K562 (cell line): Measurements from ENCODE around the gene DUS3L. TPM values are rescaled to one million over a fixed set of nuclear protein-coding genes. Genes with fewer than 3 reads are reported as not detected.

Source experiments
- ATAC-seq: fragments of 200-7000 bp; cut with Tn5 transposase; 3 replicates; pipeline ENCODE4 v1.9.1; 2020; ENCODE audit warnings: moderate library complexity
- BruUV-seq: library from RNA; stranded (reverse); fragments of 400-500 nt; replicated peaks from 2 replicates; lab custom pipeline; 2021; lab: Mats Ljungman, UMichigan
- CTCF ChIA-PET: fragments of 300-600 bp; formaldehyde crosslinking; extraction: SDS; loops from one replicate; lab custom pipeline; 2021; ENCODE audit warnings: low intra/inter-chr PET ratio; lab: Yijun Ruan, JAX
- POLR2A ChIA-PET: fragments of 300-600, 350-650 bp; sonication (Branson Sonifier 250); formaldehyde crosslinking; extraction: SDS; loops from one replicate; lab custom pipeline; 2021; ENCODE audit warnings: antibody characterized with exemption, inconsistent platforms; lab: Yijun Ruan, JAX
- DNase-seq, 4 experiments: peaks; one replicate each; pipeline versions ENCODE4 v3.0.0 to v3.0.0-alpha.2; 2011 to 2018; ENCODE audit warnings: low spot score in 3 of 4, mixed read lengths in 3 of 4; ENCODE audit errors: extremely low read depth in 1 of 4
- FAIRE-seq: peaks from 2 replicates; lab custom pipeline; 2011; peaks lifted over from hg19 to GRCh38; lab: Jason Lieb, UNC
- H2AFZ ChIP-seq: 2 replicates; pipeline ENCODE4 v1.6.0; 2011; ENCODE audit warnings: low read depth, low read length, control low read depth, inconsistent platforms
- H3K27ac ChIP-seq: fragments of 200-600 bp; 3 replicates; pipeline ENCODE4 v1.8.0; 2011; ENCODE audit warnings: low read depth, mild to moderate bottlenecking, control low read depth, inconsistent platforms, low read length, moderate library complexity, mixed read lengths; ENCODE audit errors: extremely low read depth
- H3K27me3 ChIP-seq, 2 experiments: fragments of 300-600 bp in 1 of 2; 2 replicates in 1 of 2; 3 replicates in 1 of 2; pipeline versions ENCODE4 v1.6.0 to v1.8.0; 2011; ENCODE audit warnings: inconsistent platforms in 2 of 2, low read length in 2 of 2, mild to moderate bottlenecking in 1 of 2, mixed read lengths in 1 of 2, moderate library complexity in 1 of 2; ENCODE audit not compliant: control insufficient read depth in 2 of 2, insufficient read depth in 2 of 2
- H3K36me3 ChIP-seq: fragments of 300-600 bp; 3 replicates; pipeline ENCODE4 v1.8.0; 2011; ENCODE audit warnings: mild to moderate bottlenecking, low read length, inconsistent platforms; ENCODE audit not compliant: control insufficient read depth, insufficient read depth
- H3K4me1 ChIP-seq, 2 experiments: fragments of 200-600 bp in 1 of 2; replicated peaks in 1 of 2; 2 replicates in 1 of 2; 3 replicates in 1 of 2; pipeline versions ENCODE4 v1.5.1 to v1.8.0; 2011; ENCODE audit warnings: inconsistent platforms in 2 of 2, low read length in 2 of 2, mild to moderate bottlenecking in 1 of 2, mixed read lengths in 1 of 2, moderate library complexity in 1 of 2; ENCODE audit not compliant: control insufficient read depth in 2 of 2, insufficient read depth in 2 of 2
- H3K4me2 ChIP-seq: 2 replicates; pipeline ENCODE4 v1.6.1; 2011; ENCODE audit warnings: low read length, control low read depth, inconsistent platforms, mixed read lengths; ENCODE audit not compliant: insufficient read depth
- H3K4me3 ChIP-seq: fragments of 200-600 bp; sonication (generic), shearing (Covaris generic); 2 replicates; pipeline ENCODE4 v1.5.1; 2016; ENCODE audit warnings: control low read depth, inconsistent platforms
- H3K79me2 ChIP-seq: fragments of 200-600 bp; 3 replicates; pipeline ENCODE4 v1.8.0; 2011; ENCODE audit warnings: low read length, inconsistent platforms; ENCODE audit not compliant: control insufficient read depth, insufficient read depth
- H3K9ac ChIP-seq, 2 experiments: 2 replicates each; pipeline versions ENCODE4 v1.6.0 to v1.6.1; 2011; ENCODE audit warnings: low read depth in 2 of 2, low read length in 2 of 2, control low read depth in 1 of 2, inconsistent platforms in 1 of 2, mild to moderate bottlenecking in 1 of 2, mixed read lengths in 1 of 2; ENCODE audit not compliant: insufficient read depth in 1 of 2
- H3K9me1 ChIP-seq: one replicate; pipeline ENCODE4 v1.6.0; 2011; ENCODE audit warnings: inconsistent platforms, mild to moderate bottlenecking, low read length, moderate library complexity; ENCODE audit not compliant: control insufficient read depth, insufficient read depth
- H3K9me3 ChIP-seq: replicated peaks from 2 replicates; pipeline ENCODE4 v1.5.1; 2011; ENCODE audit warnings: low read depth, low read length, inconsistent platforms; ENCODE audit not compliant: control insufficient read depth, insufficient read depth
- H4K20me1 ChIP-seq: replicated peaks from 2 replicates; pipeline ENCODE4 v1.6.1; 2011; ENCODE audit warnings: low read length, inconsistent platforms, mixed read lengths; ENCODE audit not compliant: control insufficient read depth, insufficient read depth
- DACH1 ChIP-seq: fragments of 450-650 bp; IDR thresholded peaks from 2 replicates; pipeline ENCODE4 v1.6.1; 2018; ENCODE audit not compliant: partially characterized antibody
- DNMT1 ChIP-seq: fragments of 450-650 bp; IDR thresholded peaks from 2 replicates; pipeline ENCODE4 v1.6.1; 2016; ENCODE audit warnings: antibody characterized with exemption, mild to moderate bottlenecking
- HDAC3 ChIP-seq: fragments of 450-650 bp; IDR thresholded peaks from 2 replicates; pipeline ENCODE4 v1.6.1; 2018; ENCODE audit warnings: borderline replicate concordance, mild to moderate bottlenecking, moderate library complexity; ENCODE audit not compliant: partially characterized antibody
- LEF1 ChIP-seq: fragments of 450-650 bp; IDR thresholded peaks from 2 replicates; pipeline ENCODE4 v1.6.1; 2016; ENCODE audit warnings: mild to moderate bottlenecking
- MTA3 ChIP-seq: fragments of 450-650 bp; formaldehyde crosslinking; IDR thresholded peaks from 2 replicates; pipeline ENCODE4 v1.6.1; 2017; ENCODE audit warnings: mild to moderate bottlenecking, borderline replicate concordance
- NFRKB ChIP-seq: fragments of 450-650 bp; IDR thresholded peaks from 2 replicates; pipeline ENCODE4 v1.6.1; 2016; ENCODE audit warnings: low read depth
- OTX1 ChIP-seq: fragments of 450-650 bp; formaldehyde crosslinking; IDR thresholded peaks from 2 replicates; pipeline ENCODE4 v1.4.0; 2022; ENCODE audit warnings: mild to moderate bottlenecking
- RHOXF2B ChIP-seq: fragments of 250-450 bp; sonication (Bioruptor Pico); conservative IDR thresholded peaks from 2 replicates; pipeline ENCODE4 v1.5.1; 2021
- SRSF3 ChIP-seq: fragments of 200-400 bp; formaldehyde crosslinking; IDR thresholded peaks from 2 replicates; pipeline ENCODE4 v1.6.1; 2016; ENCODE audit warnings: mild to moderate bottlenecking, low read length, moderate library complexity; ENCODE audit not compliant: insufficient read depth
- STAT5B ChIP-seq: fragments of 250-450 bp; sonication (Bioruptor Pico); IDR thresholded peaks from 2 replicates; pipeline ENCODE4 v1.8.0; 2021; ENCODE audit warnings: mild to moderate bottlenecking, inconsistent platforms
- TEAD1 ChIP-seq, 2 experiments: fragments of 450-650 bp in 1 of 2; sonication (generic) in 1 of 2; formaldehyde crosslinking; IDR thresholded peaks; 2 replicates each; pipeline versions ENCODE4 v1.4.0 to v1.8.0; 2020 to 2022; ENCODE audit warnings: mild to moderate bottlenecking in 2 of 2, missing genetic modification reagents in 1 of 2
- TRIM28 ChIP-seq: fragments of 450-650 bp; IDR thresholded peaks from 2 replicates; pipeline ENCODE4 v1.6.1; 2017
- ZC3H4 ChIP-seq: sonication (generic); formaldehyde crosslinking; IDR thresholded peaks from 2 replicates; pipeline ENCODE4 v1.9.0; 2021; ENCODE audit warnings: missing genetic modification reagents, borderline replicate concordance
- ZNF175 ChIP-seq: fragments of 200-800 bp; sonication (Bioruptor generic); IDR thresholded peaks from 2 replicates; pipeline ENCODE4 v1.6.1; 2016; ENCODE audit warnings: low read depth, mild to moderate bottlenecking, missing genetic modification characterization, missing compliant biosample characterization
- ZNF551 ChIP-seq: fragments of 250-450 bp; sonication (Bioruptor Pico); IDR thresholded peaks from 2 replicates; pipeline ENCODE4 v1.5.0; 2021; ENCODE audit warnings: mild to moderate bottlenecking, moderate library complexity
- WGBS: fragments of 100-300 bp; shearing (Covaris generic); methylation state at CpG from one replicate; pipeline ENCODE4 v1.1.6; 2016; ENCODE audit warnings: low coverage, mixed read lengths; ENCODE audit not compliant: insufficient coverage; ENCODE audit errors: missing lambda C conversion rate; 5-methylcytosine and 5-hydroxymethylcytosine counted together
- in situ Hi-C: fragments of 300-500 bp; cut with MboI; formaldehyde crosslinking; loops from 4 replicates; pipeline ENCODE4 v1.15.0; 2018; ENCODE audit warnings: inconsistent platforms, mixed read lengths
- intact Hi-C: fragments of 100-400 bp; cut with micrococcal nuclease; formaldehyde crosslinking; loops from 2 replicates; pipeline ENCODE4 v1.14.2; 2022
- polyA plus RNA-seq, 8 experiments: library from polyadenylated mRNA; depleted of rRNA in 4 of 8; stranded (reverse) in 5 of 8; unstranded in 3 of 8; fragments of >200 nt; fragmentation: Nextera tagmentation in 2 of 8; fragmentation: Illumina TruSeq in 1 of 8; extraction: Ambion mirVana in 2 of 8; extraction: Trizol in 1 of 8; gene quantifications; 2 replicates each; pipeline versions ENCODE4 v1.2.1 to v1.2.3, GENCODE V29; 2011 to 2014; ENCODE audit warnings: inconsistent platforms in 1 of 8, missing spikeins in 1 of 8
- total RNA-seq, 7 experiments: library from RNA; depleted of rRNA in 6 of 7; stranded (reverse); fragments of >200 nt in 6 of 7; fragmentation: Illumina TruSeq in 2 of 7; extraction: Trizol in 2 of 7; gene quantifications; 2 replicates each; pipeline versions ENCODE4 v1.2.1 to v1.2.3, GENCODE V29; 2011 to 2021; ENCODE audit warnings: low replicate concordance in 1 of 7
- TF ChIP-seq, protein P1 (sequence below): fragments of 450-650 bp; formaldehyde crosslinking; IDR thresholded peaks from 2 replicates; pipeline ENCODE4 v1.4.0; 2022; ENCODE audit warnings: missing genetic modification characterization
- TF ChIP-seq, protein P2 (sequence below), 3 experiments: fragments of 200-800 bp in 1 of 3; fragments of 250-450 bp in 1 of 3; fragments of 450-650 bp in 1 of 3; sonication (Bioruptor Pico) in 1 of 3; sonication (Bioruptor generic) in 1 of 3; formaldehyde crosslinking in 1 of 3; IDR thresholded peaks; 2 replicates each; pipeline versions ENCODE4 v1.6.1 to v1.8.0; 2016 to 2022; ENCODE audit warnings: mild to moderate bottlenecking in 2 of 3, missing genetic modification characterization in 2 of 3, missing compliant biosample characterization in 1 of 3, moderate library complexity in 1 of 3

Gene DUS3L
- total and polyA plus RNA-seq, 9 of the 15 experiments (the other 6 are each of a cell fraction or from before 2014, with no cell fraction given) = 1.7 to 102 (median 77.5) TPM

DNA sequence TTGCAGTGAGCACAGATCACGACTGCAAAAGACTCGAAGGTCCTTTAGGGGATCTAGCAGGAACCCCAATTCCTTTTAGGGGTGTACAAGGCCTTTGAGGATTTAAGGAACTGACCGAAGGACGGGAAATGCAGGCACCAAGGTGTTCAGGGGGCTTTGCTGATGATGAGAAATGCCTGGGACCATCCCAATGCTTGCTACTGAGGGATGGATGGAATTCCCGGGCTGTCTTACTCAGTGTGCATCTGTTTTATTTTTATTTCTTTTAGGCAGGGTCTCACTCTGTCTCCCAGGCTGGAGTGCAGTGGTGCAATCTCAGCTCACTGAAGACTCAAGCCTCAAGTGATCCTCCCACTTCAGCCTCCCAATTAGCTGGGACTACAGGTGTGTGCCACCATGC lies 17.7 kb downstream of the DUS3L start:
- no TSS peak for BruUV-seq
- Histone ChIP-seq H3K27me3 (peaks cover 2 to 11% of the 10 kb centered on the region in 2 experiments; a peak in 2 of 5 replicates), H3K4me3 (no peak overlapping the region), H3K9me1 (no peaks in the 10 kb centered on the region), H2AFZ (peak overlapping the region; percentile 79), H3K9me3 (no peaks in the 10 kb centered on the region), H3K36me3 (no peaks in the 10 kb centered on the region), H3K4me2 (no peak overlapping the region), H3K79me2 (no peaks in the 10 kb centered on the region), H3K9ac (no peak overlapping the region), H3K4me1 (peaks cover 0 to 10% of the 10 kb centered on the region in 2 experiments; a peak in 4 of 5 replicates), H4K20me1 (no peaks in the 10 kb centered on the region), H3K27ac (no peak overlapping the region)
- peak; percentile 22; the same call in 1 of the 2 replicates for TF ChIP-seq TRIM28
- TF ChIP-seq MTA3 = no peak
- TF ChIP-seq SRSF3 = no peak
- TF ChIP-seq DNMT1 = no peak
- TF ChIP-seq HDAC3 = no peak
- TF ChIP-seq NFRKB = peak; percentile 41; the same call in 1 of the 2 replicates
- TF ChIP-seq STAT5B (CRISPR knock-in tag) = no peak
- TF ChIP-seq DACH1 = no peak
- TF ChIP-seq ZNF175 (CRISPR knock-in tag) = no peak
- TF ChIP-seq, protein P1, sequence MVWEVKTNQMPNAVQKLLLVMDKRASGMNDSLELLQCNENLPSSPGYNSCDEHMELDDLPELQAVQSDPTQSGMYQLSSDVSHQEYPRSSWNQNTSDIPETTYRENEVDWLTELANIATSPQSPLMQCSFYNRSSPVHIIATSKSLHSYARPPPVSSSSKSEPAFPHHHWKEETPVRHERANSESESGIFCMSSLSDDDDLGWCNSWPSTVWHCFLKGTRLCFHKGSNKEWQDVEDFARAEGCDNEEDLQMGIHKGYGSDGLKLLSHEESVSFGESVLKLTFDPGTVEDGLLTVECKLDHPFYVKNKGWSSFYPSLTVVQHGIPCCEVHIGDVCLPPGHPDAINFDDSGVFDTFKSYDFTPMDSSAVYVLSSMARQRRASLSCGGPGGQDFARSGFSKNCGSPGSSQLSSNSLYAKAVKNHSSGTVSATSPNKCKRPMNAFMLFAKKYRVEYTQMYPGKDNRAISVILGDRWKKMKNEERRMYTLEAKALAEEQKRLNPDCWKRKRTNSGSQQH (CRISPR knock-in tag) = no peak
- 0 out of 2 replicates have a peak, but pooled peaks have one; percentile 10 for TF ChIP-seq LEF1
- TF ChIP-seq RHOXF2B (CRISPR knock-in tag) = no peak
- TF ChIP-seq OTX1 = no peak
- no peak for TF ChIP-seq TEAD1 (CRISPR knock-in tag; IDR thresholded peaks at IDR 0.05)
- TF ChIP-seq, protein P2, sequence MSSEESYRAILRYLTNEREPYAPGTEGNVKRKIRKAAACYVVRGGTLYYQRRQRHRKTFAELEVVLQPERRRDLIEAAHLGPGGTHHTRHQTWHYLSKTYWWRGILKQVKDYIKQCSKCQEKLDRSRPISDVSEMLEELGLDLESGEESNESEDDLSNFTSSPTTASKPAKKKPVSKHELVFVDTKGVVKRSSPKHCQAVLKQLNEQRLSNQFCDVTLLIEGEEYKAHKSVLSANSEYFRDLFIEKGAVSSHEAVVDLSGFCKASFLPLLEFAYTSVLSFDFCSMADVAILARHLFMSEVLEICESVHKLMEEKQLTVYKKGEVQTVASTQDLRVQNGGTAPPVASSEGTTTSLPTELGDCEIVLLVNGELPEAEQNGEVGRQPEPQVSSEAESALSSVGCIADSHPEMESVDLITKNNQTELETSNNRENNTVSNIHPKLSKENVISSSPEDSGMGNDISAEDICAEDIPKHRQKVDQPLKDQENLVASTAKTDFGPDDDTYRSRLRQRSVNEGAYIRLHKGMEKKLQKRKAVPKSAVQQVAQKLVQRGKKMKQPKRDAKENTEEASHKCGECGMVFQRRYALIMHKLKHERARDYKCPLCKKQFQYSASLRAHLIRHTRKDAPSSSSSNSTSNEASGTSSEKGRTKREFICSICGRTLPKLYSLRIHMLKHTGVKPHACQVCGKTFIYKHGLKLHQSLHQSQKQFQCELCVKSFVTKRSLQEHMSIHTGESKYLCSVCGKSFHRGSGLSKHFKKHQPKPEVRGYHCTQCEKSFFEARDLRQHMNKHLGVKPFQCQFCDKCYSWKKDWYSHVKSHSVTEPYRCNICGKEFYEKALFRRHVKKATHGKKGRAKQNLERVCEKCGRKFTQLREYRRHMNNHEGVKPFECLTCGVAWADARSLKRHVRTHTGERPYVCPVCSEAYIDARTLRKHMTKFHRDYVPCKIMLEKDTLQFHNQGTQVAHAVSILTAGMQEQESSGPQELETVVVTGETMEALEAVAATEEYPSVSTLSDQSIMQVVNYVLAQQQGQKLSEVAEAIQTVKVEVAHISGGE (CRISPR knock-in tag; IDR thresholded peaks at IDR 0.05) = no peak
- TF ChIP-seq ZNF551 (CRISPR knock-in tag) = no peak
- no peak for TF ChIP-seq ZC3H4
- intact Hi-C loops = no loop called here
- POLR2A ChIA-PET = interaction anchor here (0.6 to 1.2 kb wide), 5 partner anchors 10 to 55 kb away, joined by 3 to 4 read pairs (median 3); no protein-coding TSS in a partner anchor
- in situ Hi-C loops = no loop called here
- no peak for DNase-seq
- ATAC-seq = no peak; the same call in 2 of the 3 replicates
- 77% methylated on average over 5 of the region's 5 CpGs for WGBS
- FAIRE-seq = no peak
- CTCF ChIA-PET = interaction anchor here (0.6 to 1.8 kb wide), 6 partner anchors 17 to 250 kb away, joined by 3 to 18 read pairs (median 8); no protein-coding TSS in a partner anchor
